ENCODE results near the gene MSRB2. TPM values are rescaled to one million over a fixed set of nuclear protein-coding genes. Genes with fewer than 3 reads are reported as not detected.

Gene MSRB2
- total RNA-seq, 4 donors from 2014 or later: 15.4 to 49.6 (median 30.7) TPM

DNA sequence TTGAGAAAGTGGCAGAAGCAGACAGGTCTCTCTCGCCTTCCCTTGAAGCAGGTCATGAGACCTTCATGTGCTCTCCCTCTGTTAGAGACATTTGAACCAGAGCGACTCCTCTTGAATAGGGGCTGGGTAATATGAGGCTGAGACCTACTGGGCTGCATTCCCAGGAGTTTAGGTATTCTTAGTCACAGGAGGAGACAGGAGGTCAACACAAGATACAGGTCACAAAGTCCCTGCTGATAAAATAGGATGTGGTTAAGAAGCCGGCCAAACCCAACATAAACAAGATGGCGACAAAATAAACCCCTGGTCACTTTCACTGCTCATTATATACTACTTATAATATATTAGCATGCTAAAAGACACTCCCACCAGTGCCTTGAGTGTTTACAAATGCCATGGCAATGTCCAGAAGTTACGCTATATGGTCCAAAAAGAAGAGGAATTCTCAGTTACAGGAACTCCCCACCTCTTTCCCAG is 43.5 kb upstream of the MSRB2 start:
- Histone ChIP-seq H3K27ac (no peak overlapping the region), H3K4me3 (replicated peaks in 1 of 3) (no peak overlapping the region), H3K4me1 (peaks cover 0 to 4% of the 10 kb centered on the region in 2 donors), H3K9me3 (no peaks in the 10 kb centered on the region), H3K36me3 (no peaks in the 10 kb centered on the region), H3K27me3 (no peaks in the 10 kb centered on the region)
- no peak for DNase-seq
- WGBS, 2 donors: 93 to 95% methylated on average over 5 of the region's 5 CpGs
- intact Hi-C loops (cut with DNase I): no loop called here
- TF ChIP-seq POLR2A (IDR thresholded peaks at IDR 0.05): no peak
- TF ChIP-seq, protein P1, sequence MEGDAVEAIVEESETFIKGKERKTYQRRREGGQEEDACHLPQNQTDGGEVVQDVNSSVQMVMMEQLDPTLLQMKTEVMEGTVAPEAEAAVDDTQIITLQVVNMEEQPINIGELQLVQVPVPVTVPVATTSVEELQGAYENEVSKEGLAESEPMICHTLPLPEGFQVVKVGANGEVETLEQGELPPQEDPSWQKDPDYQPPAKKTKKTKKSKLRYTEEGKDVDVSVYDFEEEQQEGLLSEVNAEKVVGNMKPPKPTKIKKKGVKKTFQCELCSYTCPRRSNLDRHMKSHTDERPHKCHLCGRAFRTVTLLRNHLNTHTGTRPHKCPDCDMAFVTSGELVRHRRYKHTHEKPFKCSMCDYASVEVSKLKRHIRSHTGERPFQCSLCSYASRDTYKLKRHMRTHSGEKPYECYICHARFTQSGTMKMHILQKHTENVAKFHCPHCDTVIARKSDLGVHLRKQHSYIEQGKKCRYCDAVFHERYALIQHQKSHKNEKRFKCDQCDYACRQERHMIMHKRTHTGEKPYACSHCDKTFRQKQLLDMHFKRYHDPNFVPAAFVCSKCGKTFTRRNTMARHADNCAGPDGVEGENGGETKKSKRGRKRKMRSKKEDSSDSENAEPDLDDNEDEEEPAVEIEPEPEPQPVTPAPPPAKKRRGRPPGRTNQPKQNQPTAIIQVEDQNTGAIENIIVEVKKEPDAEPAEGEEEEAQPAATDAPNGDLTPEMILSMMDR (IDR thresholded peaks at IDR 0.05): no peak

- Histone ChIP-seq H3K27ac (no peak overlapping the region), H3K36me3 (no peaks in the 10 kb centered on the region), H3K4me1 (peaks cover 0 to 4% of the 10 kb centered on the region in 2 donors), H3K4me3 (replicated peaks in 1 of 3) (no peak overlapping the region), H3K9me3 (no peaks in the 10 kb centered on the region), H3K27me3 (no peaks in the 10 kb centered on the region)
- TF ChIP-seq, protein P1 (IDR thresholded peaks at IDR 0.05): no peak
- no peak for TF ChIP-seq POLR2A (IDR thresholded peaks at IDR 0.05)
- peak; percentile 85 to 90 for DNase-seq
- 6 to 20% methylated on average over 1 of the region's 1 CpG for WGBS, 2 donors
- intact Hi-C loops (cut with DNase I): no loop called here
Measured at GRCh38 chr10:23053036-23053435, 42.3 kb upstream of the MSRB2 start.

DNA sequence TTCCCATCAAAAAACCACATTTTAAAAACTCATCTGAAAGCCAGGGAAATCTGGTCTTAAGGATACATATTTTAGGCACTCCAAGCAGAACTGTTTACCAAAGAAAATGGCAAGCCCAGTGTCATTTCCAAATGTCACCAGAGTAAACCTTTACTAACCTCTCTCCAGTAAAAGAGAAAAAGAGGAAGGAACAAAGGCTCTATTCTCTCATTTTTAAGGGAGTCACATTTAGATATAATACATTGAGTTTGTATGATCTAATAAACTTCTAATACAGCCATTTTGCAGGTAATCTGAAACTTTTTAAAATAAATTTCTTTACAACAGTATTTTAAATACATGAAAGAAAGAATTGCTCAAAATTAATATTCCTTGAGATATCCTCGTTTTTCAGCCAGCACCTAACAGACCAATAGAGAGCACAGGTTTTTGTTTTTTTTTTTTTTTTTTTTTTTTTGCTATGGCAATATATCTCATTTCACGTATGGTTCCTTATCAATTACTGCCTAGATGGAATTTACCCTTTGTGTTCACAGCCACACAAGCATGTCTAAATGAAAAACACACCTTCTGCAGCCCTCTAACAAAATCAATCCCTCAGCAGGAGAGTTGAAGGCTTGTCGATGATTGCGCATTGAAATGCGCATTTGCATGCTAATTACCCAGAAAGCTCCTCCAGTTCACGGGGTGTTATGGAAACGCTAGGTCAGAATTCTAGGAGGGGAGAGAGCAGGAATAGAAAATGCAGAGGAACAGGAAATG is 39.8 kb upstream of the MSRB2 start:
- DNase-seq: no peak
- H3K27me3 ChIP-seq: no peaks in the 10 kb centered on the region
- peaks cover 0 to 4% of the 10 kb centered on the region in 2 donors for H3K4me1 ChIP-seq
- intact Hi-C loops (cut with DNase I): no loop called here
- H3K9me3 ChIP-seq: no peaks in the 10 kb centered on the region
- TF ChIP-seq POLR2A (IDR thresholded peaks at IDR 0.05): no peak
- TF ChIP-seq, protein P1 (IDR thresholded peaks at IDR 0.05): no peak
- 66 to 73% methylated on average over 7 of the region's 7 CpGs for WGBS, 2 donors
- no peak overlapping the region for H3K4me3 ChIP-seq (replicated peaks in 1 of 3)
- H3K27ac ChIP-seq: no peak overlapping the region
- H3K36me3 ChIP-seq: no peaks in the 10 kb centered on the region

GRCh38 chr10:23056186-23056579 is 39.2 kb upstream of the MSRB2 start:
- no peak overlapping the region for H3K27ac ChIP-seq
- TF ChIP-seq, protein P1 (IDR thresholded peaks at IDR 0.05): no peak
- no peak for TF ChIP-seq POLR2A (IDR thresholded peaks at IDR 0.05)
- peaks cover 0 to 4% of the 10 kb centered on the region in 2 donors for H3K4me1 ChIP-seq
- WGBS, 2 donors: 70 to 80% methylated on average over 3 of the region's 3 CpGs
- no peak overlapping the region for H3K4me3 ChIP-seq (replicated peaks in 1 of 3)
- no peaks in the 10 kb centered on the region for H3K27me3 ChIP-seq
- intact Hi-C loops (cut with DNase I): no loop called here
- H3K9me3 ChIP-seq: no peaks in the 10 kb centered on the region
- no peak for DNase-seq
- no peaks in the 10 kb centered on the region for H3K36me3 ChIP-seq

- intact Hi-C loops (cut with DNase I): no loop called here
Measured at GRCh38 chr10:23058366-23058765, 37.0 kb upstream of the MSRB2 start.

More at GRCh38 chr10:23058366-23058765, 37.0 kb upstream of the MSRB2 start:
- H3K9me3 ChIP-seq: no peaks in the 10 kb centered on the region
- no peak overlapping the region for H3K27ac ChIP-seq
- no peak for DNase-seq
- H3K4me1 ChIP-seq: peaks cover 0 to 2% of the 10 kb centered on the region in 2 donors
- no peak for TF ChIP-seq POLR2A (IDR thresholded peaks at IDR 0.05)
- TF ChIP-seq, protein P1 (IDR thresholded peaks at IDR 0.05): no peak
- no peaks in the 10 kb centered on the region for H3K27me3 ChIP-seq
- 52 to 67% methylated on average over 3 of the region's 3 CpGs for WGBS, 2 donors
- H3K36me3 ChIP-seq: no peaks in the 10 kb centered on the region
- no peak overlapping the region for H3K4me3 ChIP-seq (replicated peaks in 1 of 3)
